Heart right ventricle (tissue), 16 donors: Measurements from ENCODE around the gene USP28. TPM values are rescaled to one million over a fixed set of nuclear protein-coding genes. Genes with fewer than 3 reads are reported as not detected.
A peak's percentile ranks its signal among the peaks of the same experiment; 100 is the strongest.

Experiments
- ATAC-seq, 8 donors: fragments of 200-7000 bp; cut with Tn5 transposase; one replicate each; pipeline ENCODE4 v1.9.1; 2020; ENCODE audit warnings: mild to moderate bottlenecking in 8 of 8, moderate library complexity in 8 of 8, moderate number of reproducible peaks in 1 of 8
- DNase-seq, 2 donors: peaks; one replicate each; pipeline ENCODE4 v3.0.0-alpha.2; 2020
- H3K27ac ChIP-seq, 10 donors: fragments of 200-600 bp; sonication (generic) in 2 of 10; one replicate each; pipeline versions ENCODE4 v1.5.0 to v1.8.0; 2020 to 2022; ENCODE audit warnings: mild to moderate bottlenecking in 3 of 10
- H3K27me3 ChIP-seq, 7 donors: fragments of 200-600 bp; one replicate each; pipeline ENCODE4 v1.8.0; 2021 to 2022; ENCODE audit warnings: mild to moderate bottlenecking in 2 of 7
- H3K36me3 ChIP-seq, 9 donors: fragments of 200-600 bp; sonication (generic) in 1 of 9; one replicate each; pipeline versions ENCODE4 v1.5.0 to v1.8.0; 2020 to 2022; ENCODE audit warnings: mild to moderate bottlenecking in 2 of 9
- H3K4me1 ChIP-seq, 9 donors: fragments of 200-600 bp; sonication (generic) in 1 of 9; one replicate each; pipeline versions ENCODE4 v1.5.0 to v1.8.0; 2020 to 2022; ENCODE audit warnings: mild to moderate bottlenecking in 4 of 9
- H3K4me3 ChIP-seq, 10 donors: fragments of 200-600 bp; sonication (generic) in 2 of 10; one replicate each; pipeline versions ENCODE4 v1.5.0 to v1.8.0; 2020 to 2022; ENCODE audit warnings: mild to moderate bottlenecking in 7 of 10, moderate library complexity in 2 of 10
- H3K9me3 ChIP-seq, 11 donors: fragments of 200-600 bp in 10 of 11; sonication (generic) in 2 of 11; one replicate each; pipeline versions ENCODE4 v1.5.0 to v1.8.0; 2013 to 2022; ENCODE audit warnings: mild to moderate bottlenecking in 2 of 11, control low read depth in 1 of 11, moderate library complexity in 1 of 11
- CTCF ChIP-seq, 9 donors: fragments of 200-600 bp; sonication (generic) in 2 of 9; IDR thresholded peaks; one replicate each; pipeline versions ENCODE4 v1.5.0 to v1.8.0; 2021 to 2022; ENCODE audit warnings: antibody characterized with exemption in 9 of 9, mild to moderate bottlenecking in 5 of 9, moderate library complexity in 1 of 9
- WGBS, 2 donors: extraction: QIAGEN DNeasy Blood & Tissue Kit; methylation state at CpG; one replicate each; pipeline ENCODE4 v1.1.7; 2013; ENCODE audit warnings: inconsistent platforms in 1 of 2; 5-methylcytosine and 5-hydroxymethylcytosine counted together
- intact Hi-C, 10 donors: fragments of 100-400 bp; cut with DNase I; formaldehyde crosslinking; loops; one replicate each; pipeline versions ENCODE4 v1.11.1 to v1.14.2; 2022
- polyA plus RNA-seq, 2 donors: library from polyadenylated mRNA; stranded (reverse); fragments of 200-250 nt; gene quantifications; one replicate each; pipeline ENCODE4 v1.2.3, GENCODE V29; 2013
- total RNA-seq, 10 donors: library from RNA; stranded (reverse); fragmentation: NEBNext Ultra II Directional in 3 of 10; extraction: Animal tissue kit (Norgen Biotek cat#: 25700) in 3 of 10; gene quantifications; one replicate each; pipeline versions ENCODE4 v1.2.1 to v1.2.4, GENCODE V29; 2021 to 2023
- donor health status: Arrhythmogenic right ventricular cardiomyopathy.
- donor health status: ischemic (EF 13 %, LVEDD 7.1; RV severe dilation, severe dysfunction).
- donor health status: healthy with polysubstance abuse.
- donor health status: DM: no; HTN: yes; CAD: no.
- donor health status: DM: no; HTN: no; CAD: no.
- donor health status: ischemic (EF 25% LVEDD 6.9; RV normal size, moderate dysfunction).
- donor health status: ischemic (EF 25% LVEDD 5.7; RV mildly dilated, moderate dysfunction).
- donor health status: healthy.
- donor health status: DM: yes; HTN: yes; CAD: no.
- donor health status: Ischemic cardiomyopathy.
- donor health status: ischemic (EF 35%, LVEDD 5.7; RV mildly dilated, moderate dysfunction).
- donor health status: nonischemic (EF 11% LVEDD 7.7; RV severe dilation, severe dysfunction).
- donor health status: DM: yes; HTN: yes; CAD: no.
- donor health status: PGD.
- donor health status: ischemic (EF 29% LVEDD 5.4; RV normal size, mild dysfunction).
- donor health status: nonischemic (EF 23%, LVEDD 6.1; RV moderate dilation, normal function).

Gene USP28
- total and polyA plus RNA-seq, 12 donors, result 29.2 to 174 (median 132) TPM

GRCh38 chr11:113818426-113818825, 56.9 kb downstream of the USP28 start:
- H3K4me3 ChIP-seq, result no peak overlapping the region
- DNase-seq, result no peak

GRCh38 chr11:113817626-113818025, 57.7 kb downstream of the USP28 start:
- intact Hi-C loops, result no loop called here
- DNase-seq (no peak), ATAC-seq (peak in 1 of 8 donors; percentile 21)
- no peaks in the 10 kb centered on the region for H3K27me3 ChIP-seq
- H3K4me3 ChIP-seq, result no peak overlapping the region
- peaks cover 0 to 13% (median 0%) of the 10 kb centered on the region in 9 donors for H3K4me1 ChIP-seq
- no peak overlapping the region for H3K27ac ChIP-seq
- peaks cover 0 to 100% (median 37%) of the 10 kb centered on the region in 9 donors for H3K36me3 ChIP-seq
- 47 to 79% methylated on average over 6 of the region's 6 CpGs for WGBS, 2 donors
- no peak for TF ChIP-seq CTCF (IDR thresholded peaks at IDR 0.05)
- no peaks in the 10 kb centered on the region for H3K9me3 ChIP-seq

More at GRCh38 chr11:113818426-113818825, 56.9 kb downstream of the USP28 start:
- Histone ChIP-seq H3K9me3 (no peaks in the 10 kb centered on the region), H3K27me3 (no peaks in the 10 kb centered on the region), H3K27ac (no peak overlapping the region), H3K36me3 (peaks cover 0 to 100% (median 39%) of the 10 kb centered on the region in 9 donors), H3K4me1 (peaks cover 0 to 10% (median 0%) of the 10 kb centered on the region in 9 donors)
- WGBS, 2 donors, result 98 to 99% methylated on average over 3 of the region's 3 CpGs
- ATAC-seq, result no peak
- intact Hi-C loops, result no loop called here
- TF ChIP-seq CTCF (IDR thresholded peaks at IDR 0.05), result no peak

GRCh38 chr11:113817162-113817561, 58.2 kb downstream of the USP28 start:
- H3K9me3 ChIP-seq, result no peaks in the 10 kb centered on the region
- no peaks in the 10 kb centered on the region for H3K27me3 ChIP-seq
- H3K36me3 ChIP-seq, result peaks cover 0 to 100% (median 33%) of the 10 kb centered on the region in 9 donors
- ATAC-seq (no peak), DNase-seq (no peak)
- intact Hi-C loops, result no loop called here
- peaks cover 0 to 17% (median 0%) of the 10 kb centered on the region in 9 donors for H3K4me1 ChIP-seq
- no peak for TF ChIP-seq CTCF (IDR thresholded peaks at IDR 0.05)
- WGBS, 2 donors, result 88 to 94% methylated on average over 1 of the region's 1 CpG
- H3K27ac ChIP-seq, result no peak overlapping the region
- no peak overlapping the region for H3K4me3 ChIP-seq

- Histone ChIP-seq H3K36me3 (peaks cover 0 to 100% (median 39%) of the 10 kb centered on the region in 9 donors), H3K27me3 (no peaks in the 10 kb centered on the region), H3K27ac (no peak overlapping the region), H3K4me1 (peaks cover 0 to 17% (median 0%) of the 10 kb centered on the region in 9 donors), H3K9me3 (no peaks in the 10 kb centered on the region), H3K4me3 (no peak overlapping the region)
- no peak for TF ChIP-seq CTCF (IDR thresholded peaks at IDR 0.05)
- intact Hi-C loops, result no loop called here
- ATAC-seq (no peak), DNase-seq (no peak)
These were observed 61.2 kb downstream of the USP28 start for GRCh38 chr11:113814181-113814580.
